HEK293 (cell line): ENCODE results near the gene ELL2.

ENCODE experiments used
- CTCF ChIA-PET: fragments of 350-600 bp; formaldehyde crosslinking; extraction: SDS; loops from one replicate; lab custom pipeline; 2021; ENCODE audit warnings: antibody characterized with exemption; lab: Yijun Ruan, JAX
- POLR2A ChIA-PET: fragments of 300-600 bp; formaldehyde crosslinking; extraction: SDS; loops from one replicate; lab custom pipeline; 2020; ENCODE audit warnings: antibody characterized with exemption, inconsistent platforms; lab: Yijun Ruan, JAX
- H3K27ac ChIP-seq: fragments of 200-500 bp; sonication (Bioruptor generic); 2 replicates; pipeline ENCODE4 v1.5.1; 2014; ENCODE audit warnings: low read depth, low read length, control low read depth, inconsistent platforms; ENCODE audit errors: extremely low read depth
- H3K36me3 ChIP-seq, 2 experiments: fragments of 200-500 bp in 1 of 2; sonication (Bioruptor generic) in 1 of 2; 1 replicate in 1 of 2; 2 replicates in 1 of 2; pipeline ENCODE4 v1.5.1; 2014 to 2017; ENCODE audit warnings: inconsistent platforms in 2 of 2, low read length in 2 of 2; ENCODE audit not compliant: control insufficient read depth in 2 of 2, insufficient read depth in 1 of 2
- H3K4me1 ChIP-seq: fragments of 200-500 bp; sonication (Bioruptor generic); 2 replicates; pipeline ENCODE4 v1.5.1; 2014; ENCODE audit warnings: mild to moderate bottlenecking, low read length, inconsistent platforms; ENCODE audit not compliant: control insufficient read depth, insufficient read depth
- H3K4me3 ChIP-seq: 2 replicates; pipeline ENCODE4 v1.5.1; 2011; ENCODE audit warnings: low read depth, mild to moderate bottlenecking, control low read depth, low read length, moderate library complexity
- H3K9me3 ChIP-seq: fragments of 200-500 bp; sonication (Bioruptor generic); 2 replicates; pipeline ENCODE4 v1.5.1; 2014; ENCODE audit warnings: low read depth, low read length, inconsistent platforms; ENCODE audit not compliant: control insufficient read depth, insufficient read depth
- ATF2 ChIP-seq: fragments of 450-650 bp; formaldehyde crosslinking; IDR thresholded peaks from 2 replicates; pipeline ENCODE4 v1.5.1; 2016; ENCODE audit warnings: missing biosample characterization, missing genetic modification characterization, low read depth
- BCL11B ChIP-seq: fragments of 450-650 bp; formaldehyde crosslinking; IDR thresholded peaks from 2 replicates; pipeline ENCODE4 v1.5.1; 2016; ENCODE audit warnings: low read depth, missing biosample characterization, missing genetic modification characterization
- GLIS2 ChIP-seq: fragments of 450-650 bp; formaldehyde crosslinking; IDR thresholded peaks from 2 replicates; pipeline ENCODE4 v1.5.1; 2016; ENCODE audit warnings: missing biosample characterization, missing genetic modification characterization
- KLF16 ChIP-seq: fragments of 450-650 bp; formaldehyde crosslinking; IDR thresholded peaks from 2 replicates; pipeline ENCODE4 v1.5.1; 2017; ENCODE audit warnings: missing biosample characterization, missing genetic modification characterization
- KLF8 ChIP-seq: fragments of 450-650 bp; formaldehyde crosslinking; IDR thresholded peaks from 2 replicates; pipeline ENCODE4 v1.5.1; 2016; ENCODE audit warnings: missing biosample characterization, missing genetic modification characterization
- PRDM6 ChIP-seq: fragments of 450-650 bp; formaldehyde crosslinking; IDR thresholded peaks from 2 replicates; pipeline ENCODE4 v1.5.1; 2017; ENCODE audit warnings: missing biosample characterization, missing genetic modification characterization
- SCRT1 ChIP-seq: fragments of 450-650 bp; formaldehyde crosslinking; IDR thresholded peaks from 2 replicates; pipeline ENCODE4 v1.5.1; 2016; ENCODE audit warnings: missing biosample characterization, missing genetic modification characterization, borderline replicate concordance
- SP3 ChIP-seq: fragments of 450-650 bp; formaldehyde crosslinking; IDR thresholded peaks from 2 replicates; pipeline ENCODE4 v1.5.1; 2016; ENCODE audit warnings: missing biosample characterization, missing genetic modification characterization
- WT1 ChIP-seq: fragments of 450-650 bp; formaldehyde crosslinking; IDR thresholded peaks from 2 replicates; pipeline ENCODE4 v1.5.1; 2016; ENCODE audit warnings: missing biosample characterization, missing genetic modification characterization
- YY1 ChIP-seq: fragments of 450-650 bp; formaldehyde crosslinking; IDR thresholded peaks from 2 replicates; pipeline ENCODE4 v1.5.1; 2018; ENCODE audit warnings: missing biosample characterization, missing genetic modification characterization
- ZBTB17 ChIP-seq: fragments of 450-650 bp; formaldehyde crosslinking; IDR thresholded peaks from 2 replicates; pipeline ENCODE4 v1.5.1; 2016; ENCODE audit warnings: missing biosample characterization, missing genetic modification characterization
- ZBTB20 ChIP-seq: fragments of 450-650 bp; formaldehyde crosslinking; IDR thresholded peaks from 2 replicates; pipeline ENCODE4 v1.5.1; 2016; ENCODE audit warnings: missing biosample characterization, missing genetic modification characterization
- ZBTB7A ChIP-seq: fragments of 450-650 bp; formaldehyde crosslinking; IDR thresholded peaks from 2 replicates; pipeline ENCODE4 v1.5.1; 2016; ENCODE audit warnings: low read depth, missing biosample characterization, missing genetic modification characterization
- ZFP69B ChIP-seq: fragments of 450-650 bp; formaldehyde crosslinking; IDR thresholded peaks from 2 replicates; pipeline ENCODE4 v1.5.1; 2016; ENCODE audit warnings: missing biosample characterization, missing genetic modification characterization
- ZNF155 ChIP-seq: fragments of 450-650 bp; formaldehyde crosslinking; IDR thresholded peaks from 2 replicates; pipeline ENCODE4 v1.5.1; 2016; ENCODE audit warnings: missing biosample characterization, missing genetic modification characterization
- ZNF223 ChIP-seq: fragments of 450-650 bp; formaldehyde crosslinking; IDR thresholded peaks from 2 replicates; pipeline ENCODE4 v1.5.1; 2016; ENCODE audit warnings: missing biosample characterization, missing genetic modification characterization
- ZNF23 ChIP-seq: fragments of 450-650 bp; formaldehyde crosslinking; IDR thresholded peaks from 2 replicates; pipeline ENCODE4 v1.5.1; 2016; ENCODE audit warnings: missing biosample characterization, missing genetic modification characterization, borderline replicate concordance
- ZNF266 ChIP-seq: fragments of 450-650 bp; formaldehyde crosslinking; IDR thresholded peaks from 2 replicates; pipeline ENCODE4 v1.5.1; 2016; ENCODE audit warnings: missing biosample characterization, missing genetic modification characterization, low read depth
- ZNF324 ChIP-seq: fragments of 450-650 bp; formaldehyde crosslinking; IDR thresholded peaks from 2 replicates; pipeline ENCODE4 v1.5.1; 2016; ENCODE audit warnings: missing biosample characterization, missing genetic modification characterization
- ZNF391 ChIP-seq: fragments of 450-650 bp; formaldehyde crosslinking; IDR thresholded peaks from 2 replicates; pipeline ENCODE4 v1.5.1; 2016; ENCODE audit warnings: low read depth, missing biosample characterization, missing genetic modification characterization, borderline replicate concordance
- ZNF416 ChIP-seq: fragments of 450-650 bp; formaldehyde crosslinking; IDR thresholded peaks from 2 replicates; pipeline ENCODE4 v1.5.1; 2016; ENCODE audit warnings: missing biosample characterization, missing genetic modification characterization
- ZNF510 ChIP-seq: fragments of 450-650 bp; formaldehyde crosslinking; IDR thresholded peaks from 2 replicates; pipeline ENCODE4 v1.5.1; 2018; ENCODE audit warnings: mild to moderate bottlenecking, missing genetic modification characterization, missing biosample characterization; ENCODE audit not compliant: insufficient replicate concordance
- ZNF518A ChIP-seq: fragments of 450-650 bp; formaldehyde crosslinking; conservative IDR thresholded peaks from 2 replicates; pipeline ENCODE4 v1.5.1; 2016; ENCODE audit warnings: low read depth, missing biosample characterization, missing genetic modification characterization
- ZNF549 ChIP-seq: fragments of 450-650 bp; IDR thresholded peaks from 2 replicates; pipeline ENCODE4 v1.5.1; 2018; ENCODE audit warnings: missing biosample characterization, missing genetic modification characterization, mild to moderate bottlenecking, inconsistent platforms, moderate library complexity
- ZNF571 ChIP-seq: fragments of 450-650 bp; formaldehyde crosslinking; IDR thresholded peaks from 2 replicates; pipeline ENCODE4 v1.5.0; 2017; ENCODE audit warnings: missing biosample characterization, missing genetic modification characterization
- ZNF596 ChIP-seq: fragments of 450-650 bp; IDR thresholded peaks from 2 replicates; pipeline ENCODE4 v1.5.0; 2018; ENCODE audit warnings: missing biosample characterization, mild to moderate bottlenecking, missing genetic modification characterization, moderate library complexity
- ZNF692 ChIP-seq: fragments of 450-650 bp; formaldehyde crosslinking; IDR thresholded peaks from 2 replicates; pipeline ENCODE4 v1.5.1; 2016; ENCODE audit warnings: missing biosample characterization, missing genetic modification characterization
- ZNF843 ChIP-seq: fragments of 450-650 bp; formaldehyde crosslinking; IDR thresholded peaks from 2 replicates; pipeline ENCODE4 v1.5.1; 2016; ENCODE audit warnings: missing biosample characterization, missing genetic modification characterization
- ZSCAN4 ChIP-seq: fragments of 450-650 bp; formaldehyde crosslinking; IDR thresholded peaks from 2 replicates; pipeline ENCODE4 v1.5.1; 2017; ENCODE audit warnings: missing biosample characterization, missing genetic modification characterization

The ELL2 gene

GRCh38 chr5:95967236-95967635, 5.6 kb upstream of the ELL2 start (continued):
- no peak for TF ChIP-seq ATF2 (tag by site-specific recombination)
- no peak for TF ChIP-seq PRDM6 (tag by site-specific recombination)
- no peak for TF ChIP-seq SCRT1 (tag by site-specific recombination)
- TF ChIP-seq BCL11B = no peak
- TF ChIP-seq ZNF155 (tag by site-specific recombination) = no peak
- TF ChIP-seq ZBTB7A (tag by site-specific recombination) = no peak
- TF ChIP-seq KLF8 = no peak
- TF ChIP-seq ZBTB17 (tag by site-specific recombination) = no peak
- TF ChIP-seq ZNF266 (tag by site-specific recombination) = peak; percentile 66; the same call in 1 of the 2 replicates
- 0 out of 2 replicates have a peak, but pooled peaks have one; percentile 21 for TF ChIP-seq SP3 (tag by site-specific recombination)
- no peak for TF ChIP-seq GLIS2 (tag by site-specific recombination)
- no peak for TF ChIP-seq ZNF571 (tag by site-specific recombination)
- no peak for TF ChIP-seq YY1 (tag by site-specific recombination)
- peak; percentile 50 for TF ChIP-seq ZNF510 (tag by site-specific recombination)
- no peak for TF ChIP-seq ZNF324 (tag by site-specific recombination)
- peak; percentile 85 for TF ChIP-seq ZNF518A (tag by site-specific recombination)

- Histone ChIP-seq H3K4me1 (peaks cover 4% of the 10 kb centered on the region; the same call in 1 of the 2 replicates), H3K9me3 (no peaks in the 10 kb centered on the region), H3K4me3 (no peak overlapping the region), H3K36me3 (no peaks in the 10 kb centered on the region), H3K27ac (no peak overlapping the region)
- ChIA-PET CTCF (no interaction called here), POLR2A (no interaction called here)
- TF ChIP-seq ZBTB20 (tag by site-specific recombination) (no peak), WT1 (peak; percentile 99), ZNF549 (no peak), ZSCAN4 (tag by site-specific recombination) (no peak), ZNF843 (0 out of 2 replicates have a peak, but pooled peaks have one; percentile 15), ZNF23 (tag by site-specific recombination) (no peak), ZNF416 (no peak), ZNF692 (tag by site-specific recombination) (no peak), KLF16 (no peak), ZFP69B (no peak), ZNF223 (tag by site-specific recombination) (no peak), ZNF391 (tag by site-specific recombination) (no peak), ZNF596 (tag by site-specific recombination) (no peak)
Observed at GRCh38 chr5:95966005-95966404, 4.4 kb upstream of the ELL2 start.
